Peyer's patch (tissue), 4 donors: Measurements from ENCODE around the gene MYBBP1A. TPM values are rescaled to one million over a fixed set of nuclear protein-coding genes. Genes with fewer than 3 reads are reported as not detected.

Experiments
- DNase-seq, 3 donors: peaks; one replicate each; pipeline ENCODE4 v3.0.0-alpha.2; 2017 to 2019
- H3K27ac ChIP-seq, 4 donors: fragments of 200-600 bp; sonication (generic); one replicate each; pipeline ENCODE4 v1.5.1; 2016 to 2019
- H3K27me3 ChIP-seq, 2 donors: fragments of 200-600 bp; sonication (generic); one replicate each; pipeline ENCODE4 v1.5.1; 2019
- H3K36me3 ChIP-seq, 3 donors: fragments of 200-600 bp; sonication (generic); one replicate each; pipeline ENCODE4 v1.5.1; 2016 to 2019
- H3K4me1 ChIP-seq, 4 donors: fragments of 200-600 bp; sonication (generic); one replicate each; pipeline ENCODE4 v1.5.1; 2016 to 2019
- H3K4me3 ChIP-seq, 4 donors: fragments of 200-600 bp; sonication (generic); 1 replicate in 3 of 4; 2 replicates in 1 of 4; pipeline ENCODE4 v1.5.1; 2016 to 2019; ENCODE audit warnings: mild to moderate bottlenecking in 1 of 4
- H3K9me3 ChIP-seq, 4 donors: fragments of 200-600 bp; sonication (generic); one replicate each; pipeline ENCODE4 v1.5.1; 2016 to 2019; ENCODE audit warnings: mild to moderate bottlenecking in 1 of 4
- POLR2A ChIP-seq, 2 donors: fragments of 450-650 bp; IDR thresholded peaks; one replicate each; pipeline ENCODE4 v1.5.1; 2017; ENCODE audit warnings: antibody characterized with exemption in 2 of 2, mild to moderate bottlenecking in 2 of 2, moderate library complexity in 2 of 2
- total RNA-seq, 4 donors: library from RNA; depleted of rRNA; stranded (reverse); fragments of >200 nt; gene quantifications; one replicate each; pipeline ENCODE4 v1.1.0, GENCODE V29; 2016
- TF ChIP-seq, protein P1 (sequence below), 6 experiments: fragments of 450-650 bp in 4 of 6; fragments of 200-600 bp in 2 of 6; sonication (generic) in 1 of 6; IDR thresholded peaks; one replicate each; pipeline ENCODE4 v1.5.1; 2017 to 2019; ENCODE audit warnings: antibody characterized with exemption in 6 of 6, mild to moderate bottlenecking in 3 of 6, moderate library complexity in 1 of 6

Gene MYBBP1A
- total RNA-seq, 4 donors from 2014 or later, result 27.1 to 244 (median 91.2) TPM

GRCh38 chr17:4577386-4577993 lies 22.3 kb upstream of the MYBBP1A start:
- no peak overlapping the region for H3K4me3 ChIP-seq
- DNase-seq, result peak in 1 of 3 donors; percentile 37
- no peaks in the 10 kb centered on the region for H3K4me1 ChIP-seq
- no peaks in the 10 kb centered on the region for H3K27me3 ChIP-seq
- H3K9me3 ChIP-seq, result no peaks in the 10 kb centered on the region
- TF ChIP-seq, protein P1, sequence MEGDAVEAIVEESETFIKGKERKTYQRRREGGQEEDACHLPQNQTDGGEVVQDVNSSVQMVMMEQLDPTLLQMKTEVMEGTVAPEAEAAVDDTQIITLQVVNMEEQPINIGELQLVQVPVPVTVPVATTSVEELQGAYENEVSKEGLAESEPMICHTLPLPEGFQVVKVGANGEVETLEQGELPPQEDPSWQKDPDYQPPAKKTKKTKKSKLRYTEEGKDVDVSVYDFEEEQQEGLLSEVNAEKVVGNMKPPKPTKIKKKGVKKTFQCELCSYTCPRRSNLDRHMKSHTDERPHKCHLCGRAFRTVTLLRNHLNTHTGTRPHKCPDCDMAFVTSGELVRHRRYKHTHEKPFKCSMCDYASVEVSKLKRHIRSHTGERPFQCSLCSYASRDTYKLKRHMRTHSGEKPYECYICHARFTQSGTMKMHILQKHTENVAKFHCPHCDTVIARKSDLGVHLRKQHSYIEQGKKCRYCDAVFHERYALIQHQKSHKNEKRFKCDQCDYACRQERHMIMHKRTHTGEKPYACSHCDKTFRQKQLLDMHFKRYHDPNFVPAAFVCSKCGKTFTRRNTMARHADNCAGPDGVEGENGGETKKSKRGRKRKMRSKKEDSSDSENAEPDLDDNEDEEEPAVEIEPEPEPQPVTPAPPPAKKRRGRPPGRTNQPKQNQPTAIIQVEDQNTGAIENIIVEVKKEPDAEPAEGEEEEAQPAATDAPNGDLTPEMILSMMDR (IDR thresholded peaks at IDR 0.05), result no peak
- no peak for TF ChIP-seq POLR2A (IDR thresholded peaks at IDR 0.05)
- H3K36me3 ChIP-seq, result no peaks in the 10 kb centered on the region
- H3K27ac ChIP-seq, result no peak overlapping the region

DNA sequence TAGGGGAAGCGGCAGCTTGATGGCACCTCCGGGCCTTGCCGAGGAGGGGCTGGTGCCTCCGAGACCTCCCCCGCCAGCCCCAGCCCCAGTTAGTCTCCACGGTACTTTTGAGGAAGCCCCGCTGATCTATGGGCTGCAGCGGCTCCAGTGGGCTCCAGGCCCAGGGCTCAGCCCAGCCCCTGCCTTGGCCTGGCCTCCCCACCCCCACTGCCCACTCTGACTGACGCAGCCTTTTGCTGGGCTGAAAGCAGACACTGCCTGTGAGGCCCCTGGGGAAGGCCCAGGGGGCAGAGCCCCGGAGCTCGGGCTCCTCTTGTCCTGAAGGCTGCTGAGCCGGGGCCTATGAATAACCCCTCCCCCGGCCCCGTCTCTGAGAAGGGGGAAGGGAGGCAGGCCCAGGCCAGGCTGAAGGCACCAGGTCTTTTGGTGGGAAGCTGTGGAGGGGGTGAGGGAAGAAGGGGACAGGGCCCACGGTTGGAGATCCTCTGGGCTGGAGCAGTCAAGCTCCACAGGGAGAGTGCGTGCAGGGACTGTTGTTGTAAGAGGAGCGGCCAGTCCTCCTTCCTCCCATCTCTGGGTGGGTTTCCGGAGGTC lies 21.6 kb upstream of the MYBBP1A start:
- TF ChIP-seq, protein P1 (IDR thresholded peaks at IDR 0.05), result no peak
- no peak for TF ChIP-seq POLR2A (IDR thresholded peaks at IDR 0.05)
- Histone ChIP-seq H3K27ac (no peak overlapping the region), H3K9me3 (no peaks in the 10 kb centered on the region), H3K36me3 (no peaks in the 10 kb centered on the region), H3K27me3 (no peaks in the 10 kb centered on the region), H3K4me1 (no peaks in the 10 kb centered on the region), H3K4me3 (no peak overlapping the region)
- no peak for DNase-seq

DNA sequence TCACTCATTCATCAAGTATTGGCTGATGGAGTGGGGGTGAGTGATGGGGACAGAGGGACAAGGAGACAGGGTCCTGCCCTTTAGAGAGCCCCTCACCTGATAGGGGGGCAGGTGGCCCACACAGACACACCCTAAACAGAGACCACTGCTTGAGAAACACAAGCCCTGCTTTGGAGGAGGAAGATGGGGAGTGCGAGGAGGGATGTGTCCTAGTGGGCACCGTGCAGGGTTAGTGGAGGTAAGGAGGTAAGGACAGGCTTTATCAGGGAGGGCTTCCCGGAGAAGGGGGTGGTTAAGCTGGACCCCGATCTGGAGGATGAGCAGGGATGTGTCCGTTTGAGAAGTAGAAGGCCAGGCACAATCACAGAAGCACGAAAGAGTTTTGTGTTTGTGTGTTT lies 21.0 kb upstream of the MYBBP1A start:
- Histone ChIP-seq H3K27me3 (no peaks in the 10 kb centered on the region), H3K9me3 (no peaks in the 10 kb centered on the region), H3K27ac (no peak overlapping the region), H3K36me3 (no peaks in the 10 kb centered on the region), H3K4me1 (no peaks in the 10 kb centered on the region), H3K4me3 (no peak overlapping the region)
- DNase-seq, result no peak
- TF ChIP-seq, protein P1 (IDR thresholded peaks at IDR 0.05), result no peak
- no peak for TF ChIP-seq POLR2A (IDR thresholded peaks at IDR 0.05)

GRCh38 chr17:4574448-4575045 lies 19.4 kb upstream of the MYBBP1A start:
- Histone ChIP-seq H3K9me3 (no peaks in the 10 kb centered on the region), H3K4me1 (no peaks in the 10 kb centered on the region), H3K36me3 (no peaks in the 10 kb centered on the region), H3K4me3 (no peak overlapping the region), H3K27me3 (no peaks in the 10 kb centered on the region), H3K27ac (no peak overlapping the region)
- TF ChIP-seq, protein P1 (IDR thresholded peaks at IDR 0.05), result no peak
- no peak for TF ChIP-seq POLR2A (IDR thresholded peaks at IDR 0.05)
- no peak for DNase-seq

DNA sequence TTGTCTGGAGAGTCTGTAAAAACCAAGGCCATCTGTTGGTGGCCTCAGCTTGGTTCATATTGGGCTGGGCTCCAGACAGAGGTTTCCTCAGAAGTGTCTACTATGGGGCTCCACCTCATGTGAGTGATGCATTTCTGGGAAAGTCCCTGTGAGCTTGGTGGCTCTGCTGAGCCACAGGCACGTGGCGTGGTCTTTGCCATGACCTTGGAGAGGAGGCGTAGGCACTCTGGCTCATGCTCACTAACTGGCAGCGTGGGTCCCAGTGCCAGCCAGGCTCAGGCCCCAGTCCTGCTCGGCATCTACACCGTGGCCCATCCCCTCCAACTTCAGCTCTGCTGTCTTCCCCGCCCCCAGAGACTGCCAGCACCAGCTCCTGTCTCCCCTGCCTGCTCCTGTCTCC lies 18.5 kb upstream of the MYBBP1A start:
- no peak overlapping the region for H3K27ac ChIP-seq
- no peaks in the 10 kb centered on the region for H3K9me3 ChIP-seq
- no peaks in the 10 kb centered on the region for H3K36me3 ChIP-seq
- H3K27me3 ChIP-seq, result no peaks in the 10 kb centered on the region
- DNase-seq, result no peak
- TF ChIP-seq POLR2A (IDR thresholded peaks at IDR 0.05), result no peak
- TF ChIP-seq, protein P1 (IDR thresholded peaks at IDR 0.05), result no peak
- H3K4me3 ChIP-seq, result no peak overlapping the region
- no peaks in the 10 kb centered on the region for H3K4me1 ChIP-seq
